HepG2 (cell line): ENCODE data around the gene OR10V1. TPM values are rescaled to one million over a fixed set of nuclear protein-coding genes. Genes with fewer than 3 reads are reported as not detected.

Experiments used
- ATAC-seq: fragments of 200-7000 bp; cut with Tn5 transposase; 3 replicates; pipeline ENCODE4 v1.9.1; 2020; ENCODE audit warnings: mild to moderate bottlenecking, moderate library complexity
- BruUV-seq: library from RNA; stranded (reverse); fragments of 400-500 nt; replicated peaks from 2 replicates; lab custom pipeline; 2021; lab: Mats Ljungman, UMichigan
- CTCF ChIA-PET: fragments of 300-600 bp; formaldehyde crosslinking; extraction: SDS; loops from one replicate; lab custom pipeline; 2021; ENCODE audit warnings: low total read pairs, inconsistent platforms, low intra/inter-chr PET ratio; lab: Yijun Ruan, JAX
- POLR2A ChIA-PET: fragments of 350-600 bp; sonication (Branson Sonifier 250); formaldehyde crosslinking; loops from one replicate; lab custom pipeline; 2020; ENCODE audit warnings: antibody characterized with exemption, inconsistent platforms; lab: Yijun Ruan, JAX
- DNase-seq: peaks from one replicate; pipeline ENCODE4 v3.0.0-alpha.2; 2015; ENCODE audit warnings: low spot score
- FAIRE-seq: peaks from 3 replicates; lab custom pipeline; 2011; peaks lifted over from hg19 to GRCh38; lab: Jason Lieb, UNC
- H2AFZ ChIP-seq: one replicate; pipeline ENCODE4 v1.6.1; 2011; ENCODE audit warnings: low read length, inconsistent platforms
- H3K27ac ChIP-seq: fragments of 300-600 bp; 3 replicates; pipeline ENCODE4 v1.8.0; 2011; ENCODE audit warnings: mixed run types, mild to moderate bottlenecking, mixed read lengths, low read length, inconsistent platforms; ENCODE audit not compliant: insufficient read depth; ENCODE audit errors: extremely low read length
- H3K27me3 ChIP-seq, 2 experiments: fragments of 200-600 bp in 1 of 2; 2 replicates in 1 of 2; 3 replicates in 1 of 2; pipeline versions ENCODE4 v1.6.0 to v1.8.0; 2011; ENCODE audit warnings: low read length in 2 of 2, mild to moderate bottlenecking in 2 of 2, moderate library complexity in 2 of 2, inconsistent platforms in 1 of 2; ENCODE audit not compliant: insufficient read depth in 2 of 2, control insufficient read depth in 1 of 2
- H3K36me3 ChIP-seq, 2 experiments: fragments of 200-600 bp in 1 of 2; replicated peaks in 1 of 2; 2 replicates in 1 of 2; 3 replicates in 1 of 2; pipeline versions ENCODE4 v1.5.1 to v1.8.0; 2011; ENCODE audit warnings: low read length in 2 of 2, inconsistent platforms in 1 of 2; ENCODE audit not compliant: insufficient read depth in 2 of 2, control insufficient read depth in 1 of 2
- H3K4me1 ChIP-seq: 2 replicates; pipeline ENCODE4 v1.5.1; 2012; ENCODE audit warnings: low read length, inconsistent platforms; ENCODE audit not compliant: insufficient read depth
- H3K4me2 ChIP-seq: 2 replicates; pipeline ENCODE4 v1.6.0; 2011; ENCODE audit warnings: low read depth, low read length, inconsistent platforms
- H3K4me3 ChIP-seq, 3 experiments: fragments of 200-600 bp in 1 of 3; sonication (generic), shearing (Covaris generic) in 1 of 3; replicated peaks in 1 of 3; 2 replicates each; pipeline ENCODE4 v1.5.1; 2011 to 2016; ENCODE audit warnings: low read length in 3 of 3, inconsistent platforms in 2 of 3, low read depth in 2 of 3, mild to moderate bottlenecking in 2 of 3, control low read depth in 1 of 3, mixed read lengths in 1 of 3; ENCODE audit not compliant: insufficient read depth in 1 of 3
- H3K79me2 ChIP-seq: one replicate; pipeline ENCODE4 v1.6.1; 2011; ENCODE audit warnings: low read length, inconsistent platforms; ENCODE audit not compliant: insufficient read depth
- H3K9ac ChIP-seq: 2 replicates; pipeline ENCODE4 v1.6.0; 2011; ENCODE audit warnings: mild to moderate bottlenecking, low read depth, low read length, inconsistent platforms; ENCODE audit not compliant: insufficient read depth
- H3K9me3 ChIP-seq: 2 replicates; pipeline ENCODE4 v1.5.1; 2012; ENCODE audit warnings: mild to moderate bottlenecking, low read length
- H4K20me1 ChIP-seq: 2 replicates; pipeline ENCODE4 v1.6.0; 2011; ENCODE audit warnings: inconsistent platforms, mild to moderate bottlenecking, low read length, moderate library complexity; ENCODE audit not compliant: insufficient read depth
- ATF7 ChIP-seq, 2 experiments: fragments of 450-650 bp in 1 of 2; sonication (generic) in 1 of 2; formaldehyde crosslinking in 1 of 2; IDR thresholded peaks; 2 replicates each; pipeline versions ENCODE4 v1.4.0 to v1.6.1; 2016 to 2020; ENCODE audit warnings: antibody characterized with exemption in 1 of 2, mild to moderate bottlenecking in 1 of 2, missing genetic modification reagents in 1 of 2
- CHCHD3 ChIP-seq: sonication (generic); formaldehyde crosslinking; IDR thresholded peaks from 2 replicates; pipeline ENCODE4 v1.8.0; 2022; ENCODE audit warnings: mild to moderate bottlenecking, missing genetic modification reagents, moderate library complexity
- FOXA3 ChIP-seq: IDR thresholded peaks from 2 replicates; pipeline ENCODE4 v1.6.1; 2016; ENCODE audit warnings: missing genetic modification reagents, missing compliant biosample characterization
- NR2C2 ChIP-seq: sonication (generic); formaldehyde crosslinking; IDR thresholded peaks from 2 replicates; pipeline ENCODE4 v1.4.0; 2020; ENCODE audit warnings: missing genetic modification reagents, mild to moderate bottlenecking, moderate library complexity, borderline replicate concordance
- NR2F1 ChIP-seq, 2 experiments: fragments of 450-650 bp in 1 of 2; formaldehyde crosslinking in 1 of 2; IDR thresholded peaks; 2 replicates each; pipeline versions ENCODE4 v1.5.0 to v1.6.1; 2016 to 2020; ENCODE audit warnings: mild to moderate bottlenecking in 1 of 2, missing compliant biosample characterization in 1 of 2, missing genetic modification reagents in 1 of 2, moderate library complexity in 1 of 2
- NR2F6 ChIP-seq, 2 experiments: IDR thresholded peaks; 2 replicates each; pipeline ENCODE4 v1.6.1; 2016; ENCODE audit warnings: antibody characterized with exemption in 1 of 2, mild to moderate bottlenecking in 1 of 2
- PLSCR1 ChIP-seq: sonication (generic); formaldehyde crosslinking; IDR thresholded peaks from 2 replicates; pipeline ENCODE4 v1.5.0; 2020; ENCODE audit warnings: missing genetic modification reagents, mild to moderate bottlenecking, borderline replicate concordance
- PPARG ChIP-seq: conservative IDR thresholded peaks from 2 replicates; pipeline ENCODE4 v1.6.1; 2016; ENCODE audit warnings: missing biosample characterization, missing genetic modification reagents
- SNAI1 ChIP-seq: sonication (generic); formaldehyde crosslinking; IDR thresholded peaks from 2 replicates; pipeline ENCODE4 v1.5.0; 2020; ENCODE audit warnings: mild to moderate bottlenecking, missing genetic modification reagents, borderline replicate concordance
- SSRP1 ChIP-seq: IDR thresholded peaks from 2 replicates; pipeline ENCODE4 v1.6.1; 2016; ENCODE audit warnings: control low read depth
- YY1 ChIP-seq: IDR thresholded peaks from 2 replicates; pipeline ENCODE4 v1.6.1; 2011; ENCODE audit warnings: low read length, low read depth, moderate library complexity, mild to moderate bottlenecking; ENCODE audit not compliant: insufficient read depth, insufficient replicate concordance
- ZNF121 ChIP-seq: sonication (generic); formaldehyde crosslinking; IDR thresholded peaks from 2 replicates; pipeline ENCODE4 v1.5.0; 2020; ENCODE audit warnings: mild to moderate bottlenecking, missing genetic modification reagents
- ZNF274 ChIP-seq: sonication (generic); formaldehyde crosslinking; IDR thresholded peaks from 2 replicates; pipeline ENCODE4 v1.5.1; 2020; ENCODE audit warnings: mild to moderate bottlenecking, missing genetic modification reagents
- ZNF503 ChIP-seq: sonication (generic); formaldehyde crosslinking; IDR thresholded peaks from 2 replicates; pipeline ENCODE4 v1.4.0; 2020; ENCODE audit warnings: missing genetic modification reagents
- ZNF569 ChIP-seq: sonication (generic); formaldehyde crosslinking; IDR thresholded peaks from 2 replicates; pipeline ENCODE4 v1.5.0; 2020; ENCODE audit warnings: mild to moderate bottlenecking, missing genetic modification reagents, moderate library complexity, borderline replicate concordance
- ZNF652 ChIP-seq: IDR thresholded peaks from 2 replicates; pipeline ENCODE4 v1.6.1; 2016; ENCODE audit warnings: low read depth, borderline replicate concordance
- WGBS: methylation state at CpG from one replicate; pipeline ENCODE4 v1.1.6; 2017; ENCODE audit warnings: low lambda C conversion rate; 5-methylcytosine and 5-hydroxymethylcytosine counted together
- in situ Hi-C: cut with HindIII; loops from 2 replicates; pipeline ENCODE4 v1.10.0; 2017; ENCODE audit warnings: low pct_unique_long_range_greater_than_20kb; ENCODE audit not compliant: extremely low pct_ligation_motif_present
- intact Hi-C: fragments of 100-400 bp; cut with micrococcal nuclease; formaldehyde crosslinking; loops from one replicate; pipeline ENCODE4 v1.10.0; 2022; ENCODE audit not compliant: unreplicated experiment
- polyA plus RNA-seq, 8 experiments: library from polyadenylated mRNA; depleted of rRNA in 3 of 8; stranded (reverse) in 7 of 8; unstranded in 1 of 8; fragments of >200 nt; fragmentation: Illumina TruSeq in 4 of 8; extraction: Trizol in 4 of 8; gene quantifications; 2 replicates each; pipeline versions ENCODE4 v1.2.1 to v1.2.3, GENCODE V29; 2011 to 2016; ENCODE audit warnings: low read depth in 4 of 8, missing spikeins in 1 of 8, mixed read lengths in 1 of 8; ENCODE audit not compliant: insufficient read depth in 1 of 8
- total RNA-seq, 5 experiments: library from RNA; depleted of rRNA; stranded (reverse); fragments of >200 nt; fragmentation: Illumina TruSeq; extraction: Trizol; gene quantifications; 2 replicates each; pipeline ENCODE4 v1.2.3, GENCODE V29; 2016; ENCODE audit warnings: low read depth in 1 of 5

Gene OR10V1
- total and polyA plus RNA-seq, 2 of the 13 experiments (the other 11 are each of a cell fraction or from before 2014, with no cell fraction given): not detected

GRCh38 chr11:59667812-59668187 lies 45.8 kb downstream of the OR10V1 start:
- ChIA-PET CTCF (no interaction called here), POLR2A (no interaction called here)
- WGBS: 3% methylated on average over 3 of the region's 3 CpGs
- Histone ChIP-seq H3K4me2 (peak overlapping the region; percentile 79), H3K79me2 (peaks cover 22% of the 10 kb centered on the region), H2AFZ (no peak overlapping the region), H4K20me1 (no peaks in the 10 kb centered on the region; the same call in 1 of the 2 replicates), H3K4me1 (peaks cover 33% of the 10 kb centered on the region), H3K9ac (peak overlapping the region; percentile 84), H3K27ac (peak overlapping the region; percentile 83), H3K36me3 (peaks cover 5 to 34% of the 10 kb centered on the region in 2 experiments), H3K4me3 (peak overlapping the region; percentile 87 to 99 (median 90)), H3K27me3 (no peaks in the 10 kb centered on the region; a peak in 1 of 5 replicates), H3K9me3 (no peaks in the 10 kb centered on the region)
- ATAC-seq: no peak
- no TSS peak for BruUV-seq
- in situ Hi-C loops: loop anchor here (5.0 kb wide), 1 partner anchor 110 kb away; no protein-coding TSS in a partner anchor
- intact Hi-C loops: loop anchor here (2.0 to 10.0 kb wide), 2 partner anchors 117 to 137 kb away; no protein-coding TSS in a partner anchor
- peak; percentile 3 for DNase-seq
- TF ChIP-seq NR2F1 (CRISPR knock-in tag; IDR thresholded peaks at IDR 0.05) (peak in 1 of 2 experiments; percentile 44; a peak in 1 of 4 replicates), ZNF569 (CRISPR knock-in tag) (no peak), FOXA3 (CRISPR knock-in tag) (0 out of 2 replicates have a peak, but pooled peaks have one; percentile 48), CHCHD3 (CRISPR knock-in tag) (no peak), PPARG (CRISPR knock-in tag) (peak; percentile 48; the same call in 1 of the 2 replicates), NR2C2 (peak; percentile 35; the same call in 1 of the 2 replicates), NR2F6 (IDR thresholded peaks at IDR 0.05) (peak; percentile 35; the same call in 1 of the 2 replicates), NR2F6 (CRISPR knock-in tag; IDR thresholded peaks at IDR 0.05) (no peak), SSRP1 (CRISPR knock-in tag) (0 out of 2 replicates have a peak, but pooled peaks have one; percentile 52)
- FAIRE-seq: no peak

GRCh38 chr11:59666969-59667368 lies 46.7 kb downstream of the OR10V1 start:
- Histone ChIP-seq H3K4me2 (peak overlapping the region; percentile 79), H4K20me1 (no peaks in the 10 kb centered on the region; the same call in 1 of the 2 replicates), H3K79me2 (peaks cover 22% of the 10 kb centered on the region), H3K4me1 (peaks cover 33% of the 10 kb centered on the region), H2AFZ (no peak overlapping the region), H3K36me3 (peaks cover 7 to 40% of the 10 kb centered on the region in 2 experiments), H3K4me3 (no peak overlapping the region), H3K9me3 (no peaks in the 10 kb centered on the region), H3K9ac (no peak overlapping the region; the same call in 1 of the 2 replicates), H3K27me3 (no peaks in the 10 kb centered on the region; a peak in 1 of 5 replicates), H3K27ac (no peak overlapping the region)
- intact Hi-C loops (loop anchor here (10.0 kb wide), 1 partner anchor 138 kb away; no protein-coding TSS in a partner anchor), in situ Hi-C loops (loop anchor here (5.0 kb wide), 1 partner anchor 110 kb away; no protein-coding TSS in a partner anchor)
- no TSS peak for BruUV-seq
- DNase-seq (no peak), FAIRE-seq (no peak), ATAC-seq (no peak)
- ChIA-PET CTCF (no interaction called here), POLR2A (no interaction called here)
- 95% methylated on average over 1 of the region's 1 CpG for WGBS
- TF ChIP-seq SNAI1 (CRISPR knock-in tag): no peak
- TF ChIP-seq YY1: no peak
- TF ChIP-seq ATF7 (IDR thresholded peaks at IDR 0.05): 0 out of 2 replicates have a peak, but pooled peaks have one; percentile 20
- no peak for TF ChIP-seq ATF7 (CRISPR knock-in tag; IDR thresholded peaks at IDR 0.05)
- no peak for TF ChIP-seq ZNF121 (CRISPR knock-in tag)
- no peak for TF ChIP-seq ZNF652 (CRISPR knock-in tag)
- no peak for TF ChIP-seq PLSCR1 (CRISPR knock-in tag)
- TF ChIP-seq ZNF274 (CRISPR knock-in tag): no peak
- TF ChIP-seq ZNF503 (CRISPR knock-in tag): no peak
